GF-D8 (cell line): Measurements from ENCODE around the gene ACVR1B.

Source experiments
- DNase-seq: peaks from one replicate; lab custom pipeline; 2025; lab: John Stamatoyannopoulos, UW

ACVR1B gene

GRCh38 chr12:52022841-52023181 lies 71.3 kb downstream of the ACVR1B start:
- DNase-seq, result no peak

GRCh38 chr12:52023182-52023975 lies 71.9 kb downstream of the ACVR1B start:
- no peak for DNase-seq

DNA sequence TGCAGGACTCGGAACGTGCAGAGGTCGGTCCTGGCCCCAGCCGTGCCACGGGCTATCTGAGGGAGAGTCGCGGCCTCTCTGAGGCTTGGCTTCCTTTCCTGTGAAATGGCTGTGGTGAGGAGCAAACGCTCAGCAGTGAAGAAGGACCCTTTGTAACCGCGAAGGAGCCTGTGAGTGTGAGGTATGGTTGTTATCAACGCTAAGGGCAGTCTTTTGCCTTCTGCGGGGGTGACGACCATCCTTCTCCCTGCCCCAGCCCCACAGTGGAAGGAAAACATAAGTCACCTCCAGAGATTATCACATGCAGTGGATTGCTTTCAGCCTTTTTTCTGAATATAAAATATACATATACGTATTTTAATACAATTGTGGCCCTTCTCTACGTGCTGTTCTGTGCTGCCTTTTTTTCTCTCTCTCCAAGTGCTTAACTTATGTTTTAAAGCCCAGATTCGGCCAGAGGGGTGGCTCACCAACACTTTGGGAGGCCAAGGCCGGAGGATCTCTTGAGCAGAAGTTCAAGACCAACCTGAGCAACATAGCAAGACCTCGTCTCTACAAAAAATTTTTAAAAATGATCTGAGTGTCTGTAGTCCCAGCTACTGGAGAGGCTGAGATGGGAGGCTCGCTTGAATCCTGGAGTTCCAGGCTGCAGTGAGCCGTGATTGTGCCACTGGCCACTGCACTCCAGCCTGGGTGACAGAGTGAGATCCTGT lies 72.6 kb downstream of the ACVR1B start:
- DNase-seq, result no peak

GRCh38 chr12:52024845-52025230 lies 73.3 kb downstream of the ACVR1B start:
- DNase-seq, result peak; percentile 62

- DNase-seq, result no peak
These were observed 74.8 kb downstream of the ACVR1B start for GRCh38 chr12:52026263-52026662.

DNA sequence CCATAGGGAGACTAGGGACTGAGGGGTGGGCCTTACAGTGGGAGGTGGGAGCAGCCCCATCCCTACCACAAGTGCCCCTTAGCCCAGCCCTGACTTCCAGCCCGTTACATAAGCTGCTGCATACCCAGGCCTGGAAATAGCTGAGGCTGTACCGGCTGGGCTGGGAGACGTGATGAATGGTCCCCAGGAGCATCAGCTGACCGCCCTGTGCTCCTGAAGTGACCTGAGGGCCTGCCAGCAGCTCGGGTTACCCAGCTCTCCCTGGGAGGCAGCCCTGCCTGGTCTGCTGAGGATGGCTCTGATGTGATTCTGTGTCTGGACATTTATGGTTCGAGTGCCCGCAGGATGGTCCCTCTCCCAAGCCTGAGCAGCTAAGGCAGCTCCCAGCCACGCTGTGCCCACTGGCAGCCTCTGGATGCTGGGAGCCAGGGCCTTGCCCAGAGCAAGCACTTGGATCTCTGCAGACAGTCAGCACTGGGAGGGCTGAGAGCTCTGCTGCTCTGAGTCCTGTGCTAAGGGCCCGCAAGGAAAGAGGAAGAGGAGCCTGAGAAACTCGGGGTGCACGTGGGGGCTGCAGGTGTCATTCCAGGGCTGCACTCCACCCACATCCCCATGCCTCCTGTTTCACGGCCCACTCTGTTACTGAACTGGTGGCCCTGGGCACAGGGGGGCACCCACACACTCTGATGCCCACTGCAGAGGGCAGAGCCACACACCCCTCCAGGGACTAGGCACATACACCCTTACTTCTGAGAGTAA lies 75.8 kb downstream of the ACVR1B start:
- no peak for DNase-seq

- no peak for DNase-seq
These were observed 78.2 kb downstream of the ACVR1B start for GRCh38 chr12:52029685-52030084.

DNA sequence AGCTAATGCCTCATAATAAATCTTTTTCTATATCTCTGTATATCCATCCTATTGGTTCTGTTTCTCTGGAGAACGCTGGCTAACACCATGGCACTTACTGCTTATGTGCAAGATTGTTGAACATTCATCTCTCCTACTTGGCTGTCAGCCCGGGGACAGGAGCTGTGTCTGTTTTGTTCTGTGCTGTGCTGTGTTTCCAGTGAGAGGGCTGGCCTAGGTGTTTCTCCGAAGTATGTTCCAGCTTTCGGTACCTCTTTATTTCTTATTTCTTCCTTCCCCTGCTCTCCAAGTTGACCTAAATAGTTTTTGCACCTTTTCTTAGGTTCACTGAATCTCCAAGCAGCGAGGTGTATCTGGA lies 80.9 kb downstream of the ACVR1B start:
- DNase-seq, result no peak

DNA sequence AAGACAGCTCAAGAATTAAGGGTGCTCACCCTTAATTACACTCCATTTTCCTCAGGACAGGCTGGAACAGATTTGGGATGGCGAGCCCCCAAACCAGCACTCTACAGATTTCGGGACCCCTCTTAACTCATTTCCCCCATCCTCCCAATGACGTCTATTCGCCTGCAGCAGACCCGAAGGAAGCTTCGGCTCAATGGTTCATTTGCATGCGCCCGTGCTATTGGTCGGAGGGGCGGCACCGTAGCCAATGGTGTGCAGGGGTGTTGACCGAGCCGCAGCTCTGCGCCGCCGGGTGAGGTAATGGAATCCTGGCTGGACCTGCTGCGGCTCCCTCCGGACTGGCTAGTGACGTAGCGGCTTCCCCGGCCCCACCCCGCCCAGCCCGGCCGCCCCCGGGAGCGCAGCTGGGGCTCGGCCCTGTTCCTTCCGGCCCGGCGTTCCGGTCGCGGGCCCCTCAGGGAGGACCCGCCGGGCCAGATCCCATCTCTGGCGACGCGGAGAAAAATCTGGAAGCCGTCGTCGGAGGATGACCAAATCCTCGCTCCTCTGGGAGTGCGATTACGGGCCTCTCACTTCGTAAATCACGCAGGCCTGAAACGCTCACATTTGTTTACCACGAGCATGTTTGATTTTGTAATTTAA lies 81.4 kb downstream of the ACVR1B start:
- peak; percentile 80 for DNase-seq

DNA sequence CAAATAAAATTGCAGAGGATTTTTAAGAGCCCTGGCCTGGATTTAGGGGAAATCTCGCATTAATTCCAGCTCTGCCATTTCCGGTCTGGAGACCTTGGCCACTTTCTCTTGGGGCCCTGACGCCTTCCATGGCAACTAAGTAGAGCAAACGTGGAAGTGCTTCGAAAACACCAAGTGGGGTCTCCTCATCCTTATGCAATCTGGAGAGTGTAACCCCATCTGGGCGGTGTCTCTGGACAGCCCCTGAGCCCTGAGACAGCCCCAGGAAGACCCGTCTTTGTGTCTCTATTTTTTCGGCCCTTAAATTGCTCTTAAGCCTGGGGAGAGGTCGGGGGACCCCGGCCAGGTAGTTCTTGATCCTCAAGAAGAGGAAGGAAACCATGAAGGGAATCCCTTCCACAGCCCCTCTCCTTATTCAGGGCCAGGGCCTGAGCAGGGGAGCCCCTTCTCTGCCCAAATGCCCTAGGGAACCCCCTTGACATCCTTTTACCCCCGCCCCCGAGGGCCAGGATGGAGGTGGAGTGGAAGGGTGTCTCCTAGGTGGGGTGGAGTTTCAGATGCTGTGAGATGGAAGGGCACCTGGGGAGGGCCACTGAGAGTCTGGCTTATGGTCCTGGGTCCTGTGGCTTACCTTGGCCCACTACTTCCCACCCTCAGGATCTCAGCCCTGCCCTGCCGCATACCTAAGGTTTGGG lies 82.1 kb downstream of the ACVR1B start:
- DNase-seq, result no peak

- no peak for DNase-seq
These were observed 83.7 kb downstream of the ACVR1B start for GRCh38 chr12:52035190-52035589.

DNA sequence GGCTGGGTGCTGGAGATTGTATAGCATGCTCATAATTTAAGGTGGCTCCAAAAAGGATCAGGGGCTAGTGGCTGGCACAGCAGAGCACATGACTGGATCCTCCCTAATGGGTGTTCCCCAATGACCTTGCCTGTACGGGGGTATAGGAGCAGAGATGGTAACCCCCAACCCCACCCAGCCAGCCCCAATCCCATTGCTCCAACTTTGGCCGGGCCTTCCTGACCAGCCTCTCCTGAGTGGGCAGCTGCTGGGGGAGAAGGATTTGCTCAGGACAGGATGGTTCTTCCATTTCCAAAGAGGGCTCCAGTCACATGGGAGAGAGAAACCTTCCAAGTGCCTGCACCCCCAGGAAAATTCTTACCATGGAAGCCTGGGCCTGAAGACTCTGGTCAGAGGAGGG lies 84.4 kb downstream of the ACVR1B start:
- no peak for DNase-seq

GRCh38 chr12:52036587-52037171 lies 85.2 kb downstream of the ACVR1B start:
- no peak for DNase-seq

- no peak for DNase-seq
These were observed 85.9 kb downstream of the ACVR1B start for GRCh38 chr12:52037248-52037861.

GRCh38 chr12:52038447-52038846 lies 86.9 kb downstream of the ACVR1B start:
- DNase-seq, result no peak

DNA sequence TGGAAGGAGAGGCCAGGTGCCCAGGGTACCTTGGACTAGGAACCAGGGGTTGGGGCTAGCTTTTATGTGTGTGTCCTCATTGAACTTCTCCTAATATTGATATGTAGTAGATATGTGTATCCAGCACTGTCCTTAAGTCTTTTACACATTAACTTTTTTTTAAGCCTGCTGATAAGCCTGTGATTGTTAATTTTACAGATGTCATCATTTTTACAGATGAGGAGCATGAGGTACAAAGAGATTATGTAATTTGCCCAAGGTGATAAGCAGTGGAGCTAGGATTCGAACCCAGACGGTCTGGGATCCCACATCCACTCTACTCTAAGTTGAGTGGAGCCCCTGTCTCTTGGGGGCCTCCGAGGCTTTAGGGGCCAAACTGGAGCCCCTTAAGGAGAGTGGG lies 89.5 kb downstream of the ACVR1B start:
- no peak for DNase-seq

GRCh38 chr12:52041695-52042123 lies 90.2 kb downstream of the ACVR1B start:
- no peak for DNase-seq

DNA sequence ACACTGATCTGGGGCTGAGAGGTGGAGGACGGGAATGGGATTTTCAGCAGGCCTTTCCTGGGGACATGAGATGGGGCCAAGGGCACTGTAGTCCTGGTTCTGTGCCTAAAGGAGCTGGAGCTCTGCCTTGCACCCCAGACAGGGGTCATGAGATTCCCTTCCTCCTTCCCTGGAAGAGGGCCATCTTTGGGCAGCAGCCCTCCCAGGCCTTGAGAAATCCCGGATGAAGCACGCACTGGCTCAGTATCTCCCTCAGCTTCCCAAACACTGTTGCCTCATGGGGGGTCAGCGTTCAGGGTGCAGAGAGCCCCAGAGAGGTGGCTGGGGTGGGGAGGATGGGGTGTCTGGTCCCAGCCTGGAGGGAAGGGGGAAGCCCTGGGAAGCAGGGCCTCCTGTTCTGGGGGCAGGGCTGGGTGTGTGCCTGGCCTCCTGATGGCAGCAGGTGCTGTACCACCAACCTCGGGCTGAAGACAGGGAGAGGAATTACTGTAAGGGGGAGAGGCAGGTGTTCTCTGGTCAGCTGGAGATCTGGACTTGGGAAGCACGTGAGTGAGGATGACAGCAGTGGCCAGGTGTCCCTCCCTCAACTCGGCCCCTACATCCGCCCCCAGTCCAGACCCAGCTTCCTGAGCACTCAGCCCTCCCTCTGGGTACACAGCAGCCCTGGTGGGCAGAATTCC lies 91.3 kb downstream of the ACVR1B start:
- no peak for DNase-seq

- DNase-seq, result no peak
These were observed 92.1 kb downstream of the ACVR1B start for GRCh38 chr12:52043386-52044212.
